WTC11 (cell line): ENCODE results near the gene GPR162.

Experiments used
- CREB1 ChIP-seq: sonication (generic); formaldehyde crosslinking; IDR thresholded peaks from 2 replicates; pipeline ENCODE4 v1.8.0; 2023; ENCODE audit warnings: mild to moderate bottlenecking, missing genetic modification reagents
- CREM ChIP-seq: sonication (generic); formaldehyde crosslinking; IDR thresholded peaks from 2 replicates; pipeline ENCODE4 v1.8.1; 2022; ENCODE audit warnings: mild to moderate bottlenecking, missing genetic modification reagents, moderate library complexity
- CTCF ChIP-seq: fragments of 200-600 bp; IDR thresholded peaks from 2 replicates; pipeline ENCODE4 v1.8.0; 2022; ENCODE audit warnings: antibody characterized with exemption
- ETV6 ChIP-seq: sonication (generic); formaldehyde crosslinking; IDR thresholded peaks from 2 replicates; pipeline ENCODE4 v1.8.1; 2022; ENCODE audit warnings: mild to moderate bottlenecking, missing genetic modification reagents
- FOXJ3 ChIP-seq: sonication (generic); formaldehyde crosslinking; IDR thresholded peaks from 2 replicates; pipeline ENCODE4 v1.9.0; 2021; ENCODE audit warnings: missing genetic modification reagents, mild to moderate bottlenecking, borderline replicate concordance
- IRF2 ChIP-seq: sonication (generic); formaldehyde crosslinking; IDR thresholded peaks from 2 replicates; pipeline ENCODE4 v1.8.0; 2022; ENCODE audit warnings: low read depth, missing genetic modification reagents, borderline replicate concordance
- JUN ChIP-seq: sonication (generic); formaldehyde crosslinking; IDR thresholded peaks from 2 replicates; pipeline ENCODE4 v1.8.0; 2023; ENCODE audit warnings: mild to moderate bottlenecking, missing genetic modification reagents
- USF1 ChIP-seq: sonication (generic); formaldehyde crosslinking; IDR thresholded peaks from 2 replicates; pipeline ENCODE4 v1.8.0; 2022; ENCODE audit warnings: mild to moderate bottlenecking, missing genetic modification reagents
- ZNF423 ChIP-seq: fragments of 250-450 bp; sonication (Bioruptor Pico); IDR thresholded peaks from 2 replicates; pipeline ENCODE4 v2.1.2; 2022; ENCODE audit warnings: mild to moderate bottlenecking, moderate library complexity
- TF ChIP-seq, protein P1 (sequence below): sonication (generic); formaldehyde crosslinking; IDR thresholded peaks from 2 replicates; pipeline ENCODE4 v1.8.0; 2022; ENCODE audit warnings: mild to moderate bottlenecking, missing genetic modification reagents
- TF ChIP-seq, protein P2 (sequence below): sonication (generic); formaldehyde crosslinking; conservative IDR thresholded peaks from 2 replicates; pipeline ENCODE4 v1.8.1; 2023; ENCODE audit warnings: mild to moderate bottlenecking, low read depth, missing genetic modification reagents, moderate library complexity
- TF ChIP-seq, protein P3 (sequence below): sonication (generic); formaldehyde crosslinking; IDR thresholded peaks from 2 replicates; pipeline ENCODE4 v1.8.1; 2022; ENCODE audit warnings: mild to moderate bottlenecking, moderate library complexity, missing genetic modification reagents

DNA sequence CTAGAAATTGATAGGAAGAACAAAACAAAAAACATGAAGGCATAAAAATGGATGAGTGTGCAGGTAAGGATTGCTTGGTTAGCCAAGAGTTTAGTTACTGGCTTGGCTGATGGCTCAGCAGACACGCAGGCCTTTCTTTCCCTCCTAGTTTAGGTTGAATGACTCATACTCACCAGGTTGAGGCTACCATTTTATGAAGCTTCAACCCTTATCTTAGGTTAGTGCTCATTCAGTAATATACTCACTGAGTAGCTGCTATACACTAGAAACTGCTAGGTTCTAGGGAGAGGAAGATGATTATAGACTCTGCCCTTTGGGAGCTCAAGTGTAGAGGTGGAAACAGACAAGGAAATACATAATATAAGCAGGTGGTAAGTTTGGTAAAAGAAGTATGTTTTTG is 12.6 kb downstream of the GPR162 start:
- no peak for TF ChIP-seq FOXJ3 (CRISPR knock-in tag)
- TF ChIP-seq, protein P1, sequence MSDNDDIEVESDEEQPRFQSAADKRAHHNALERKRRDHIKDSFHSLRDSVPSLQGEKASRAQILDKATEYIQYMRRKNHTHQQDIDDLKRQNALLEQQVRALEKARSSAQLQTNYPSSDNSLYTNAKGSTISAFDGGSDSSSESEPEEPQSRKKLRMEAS (CRISPR knock-in tag): no peak
- no peak for TF ChIP-seq CREB1 (CRISPR knock-in tag)
- no peak for TF ChIP-seq IRF2 (CRISPR knock-in tag)
- no peak for TF ChIP-seq ETV6
- TF ChIP-seq, protein P2, sequence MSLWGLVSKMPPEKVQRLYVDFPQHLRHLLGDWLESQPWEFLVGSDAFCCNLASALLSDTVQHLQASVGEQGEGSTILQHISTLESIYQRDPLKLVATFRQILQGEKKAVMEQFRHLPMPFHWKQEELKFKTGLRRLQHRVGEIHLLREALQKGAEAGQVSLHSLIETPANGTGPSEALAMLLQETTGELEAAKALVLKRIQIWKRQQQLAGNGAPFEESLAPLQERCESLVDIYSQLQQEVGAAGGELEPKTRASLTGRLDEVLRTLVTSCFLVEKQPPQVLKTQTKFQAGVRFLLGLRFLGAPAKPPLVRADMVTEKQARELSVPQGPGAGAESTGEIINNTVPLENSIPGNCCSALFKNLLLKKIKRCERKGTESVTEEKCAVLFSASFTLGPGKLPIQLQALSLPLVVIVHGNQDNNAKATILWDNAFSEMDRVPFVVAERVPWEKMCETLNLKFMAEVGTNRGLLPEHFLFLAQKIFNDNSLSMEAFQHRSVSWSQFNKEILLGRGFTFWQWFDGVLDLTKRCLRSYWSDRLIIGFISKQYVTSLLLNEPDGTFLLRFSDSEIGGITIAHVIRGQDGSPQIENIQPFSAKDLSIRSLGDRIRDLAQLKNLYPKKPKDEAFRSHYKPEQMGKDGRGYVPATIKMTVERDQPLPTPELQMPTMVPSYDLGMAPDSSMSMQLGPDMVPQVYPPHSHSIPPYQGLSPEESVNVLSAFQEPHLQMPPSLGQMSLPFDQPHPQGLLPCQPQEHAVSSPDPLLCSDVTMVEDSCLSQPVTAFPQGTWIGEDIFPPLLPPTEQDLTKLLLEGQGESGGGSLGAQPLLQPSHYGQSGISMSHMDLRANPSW (CRISPR knock-in tag): no peak
- TF ChIP-seq, protein P3, sequence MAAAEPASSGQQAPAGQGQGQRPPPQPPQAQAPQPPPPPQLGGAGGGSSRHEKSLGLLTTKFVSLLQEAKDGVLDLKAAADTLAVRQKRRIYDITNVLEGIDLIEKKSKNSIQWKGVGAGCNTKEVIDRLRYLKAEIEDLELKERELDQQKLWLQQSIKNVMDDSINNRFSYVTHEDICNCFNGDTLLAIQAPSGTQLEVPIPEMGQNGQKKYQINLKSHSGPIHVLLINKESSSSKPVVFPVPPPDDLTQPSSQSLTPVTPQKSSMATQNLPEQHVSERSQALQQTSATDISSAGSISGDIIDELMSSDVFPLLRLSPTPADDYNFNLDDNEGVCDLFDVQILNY: no peak
- TF ChIP-seq JUN (CRISPR knock-in tag): no peak
- no peak for TF ChIP-seq CTCF
- TF ChIP-seq CREM (CRISPR knock-in tag): no peak
- TF ChIP-seq USF1 (CRISPR knock-in tag): no peak
- no peak for TF ChIP-seq ZNF423
